NCI-H1417 (cell line): ENCODE measurements around the gene CSF2RB.
"Not testable (repeated sequence)": the region's sequence is repeated elsewhere in the genome, so short reads cannot be mapped to it uniquely, and the experiment has no call there.

ENCODE experiments used
- DNase-seq, 3 experiments: peaks; one replicate each; lab custom pipeline; 2025; lab: John Stamatoyannopoulos, UW

CSF2RB gene

GRCh38 chr22:36968249-36968964 lies 55.0 kb downstream of the CSF2RB start:
- no peak for DNase-seq

GRCh38 chr22:36971341-36972125 lies 58.1 kb downstream of the CSF2RB start:
- peak in 2 of 3 experiments; percentile 7 to 56 for DNase-seq

- DNase-seq, result no peak
Measured at GRCh38 chr22:36976606-36977005, 63.2 kb downstream of the CSF2RB start.

GRCh38 chr22:36977401-36977861 lies 64.0 kb downstream of the CSF2RB start:
- peak; percentile 7 to 64 (median 20) for DNase-seq

- peak; percentile 67 to 85 (median 82) for DNase-seq
Measured at GRCh38 chr22:36977947-36978660, 64.7 kb downstream of the CSF2RB start.

GRCh38 chr22:36979016-36979910 lies 65.8 kb downstream of the CSF2RB start:
- DNase-seq, result no peak

- no peak for DNase-seq
Measured at GRCh38 chr22:36981247-36981775, 67.9 kb downstream of the CSF2RB start.

- DNase-seq, result no peak
Measured at GRCh38 chr22:36982136-36982535, 68.7 kb downstream of the CSF2RB start.

GRCh38 chr22:36985211-36985889 lies 71.9 kb downstream of the CSF2RB start:
- no peak for DNase-seq

GRCh38 chr22:36986242-36986821 lies 72.9 kb downstream of the CSF2RB start:
- peak in 1 of 3 experiments; percentile 38 for DNase-seq

GRCh38 chr22:36988075-36988832 lies 74.8 kb downstream of the CSF2RB start:
- DNase-seq, result no peak

GRCh38 chr22:36989012-36989411 lies 75.6 kb downstream of the CSF2RB start:
- DNase-seq, result not testable (repeated sequence)
